H1 (cell line): ENCODE results near the gene AEBP1. TPM values are rescaled to one million over a fixed set of nuclear protein-coding genes. Genes with fewer than 3 reads are reported as not detected.

Source experiments
- CEBPB ChIP-seq: IDR thresholded peaks from 2 replicates; pipeline ENCODE4 v1.6.1; 2012; ENCODE audit warnings: low read depth, low read length
- CHD1 ChIP-seq: IDR thresholded peaks from 2 replicates; pipeline ENCODE4 v1.6.1; 2012; ENCODE audit warnings: low read depth, low read length, improper control_type of control experiment
- CREB1 ChIP-seq: IDR thresholded peaks from 2 replicates; pipeline ENCODE4 v1.6.1; 2012; ENCODE audit warnings: inconsistent platforms
- EP300 ChIP-seq, 2 experiments: IDR thresholded peaks; 1 replicate in 1 of 2; 2 replicates in 1 of 2; pipeline ENCODE4 v1.6.1; 2011 to 2012; ENCODE audit warnings: low read depth in 2 of 2, low read length in 2 of 2, mild to moderate bottlenecking in 2 of 2, borderline replicate concordance in 1 of 2, inconsistent platforms in 1 of 2, moderate library complexity in 1 of 2
- GTF2F1 ChIP-seq: IDR thresholded peaks from 2 replicates; pipeline ENCODE4 v1.6.1; 2012; ENCODE audit warnings: low read depth, low read length, improper control_type of control experiment, borderline replicate concordance
- SAP30 ChIP-seq: fragments of 300-600 bp; sonication (generic); IDR thresholded peaks from 2 replicates; pipeline ENCODE4 v1.7.1; 2012; ENCODE audit warnings: low read length, moderate library complexity, mild to moderate bottlenecking, inconsistent platforms; ENCODE audit not compliant: insufficient read depth, insufficient replicate concordance
- polyA plus RNA-seq, 7 experiments: library from polyadenylated mRNA; depleted of rRNA in 3 of 7; stranded (reverse) in 5 of 7; unstranded in 2 of 7; fragments of >200 nt in 5 of 7; fragments of 200-250 nt in 2 of 7; gene quantifications; 1 replicate in 5 of 7; 2 replicates in 1 of 7; 4 replicates in 1 of 7; pipeline versions ENCODE4 v1.2.1 to v1.2.3, GENCODE V29; 2011 to 2013; ENCODE audit warnings: missing spikeins in 2 of 7, mixed read lengths in 2 of 7
- total RNA-seq: library from RNA; stranded (reverse); fragmentation: NEBNext Ultra II Directional; extraction: Animal tissue kit (Norgen Biotek cat#: 25700); gene quantifications from 2 replicates; pipeline ENCODE4 v1.2.1, GENCODE V29; 2021
- TF ChIP-seq, protein P1 (sequence below): IDR thresholded peaks from 2 replicates; pipeline ENCODE4 v1.6.1; 2012; ENCODE audit warnings: inconsistent platforms

AEBP1 gene
- total and polyA plus RNA-seq, 2 of the 8 experiments (the other 6 are each of a cell fraction or from before 2014, with no cell fraction given), result 10.4 to 41.2 TPM

DNA sequence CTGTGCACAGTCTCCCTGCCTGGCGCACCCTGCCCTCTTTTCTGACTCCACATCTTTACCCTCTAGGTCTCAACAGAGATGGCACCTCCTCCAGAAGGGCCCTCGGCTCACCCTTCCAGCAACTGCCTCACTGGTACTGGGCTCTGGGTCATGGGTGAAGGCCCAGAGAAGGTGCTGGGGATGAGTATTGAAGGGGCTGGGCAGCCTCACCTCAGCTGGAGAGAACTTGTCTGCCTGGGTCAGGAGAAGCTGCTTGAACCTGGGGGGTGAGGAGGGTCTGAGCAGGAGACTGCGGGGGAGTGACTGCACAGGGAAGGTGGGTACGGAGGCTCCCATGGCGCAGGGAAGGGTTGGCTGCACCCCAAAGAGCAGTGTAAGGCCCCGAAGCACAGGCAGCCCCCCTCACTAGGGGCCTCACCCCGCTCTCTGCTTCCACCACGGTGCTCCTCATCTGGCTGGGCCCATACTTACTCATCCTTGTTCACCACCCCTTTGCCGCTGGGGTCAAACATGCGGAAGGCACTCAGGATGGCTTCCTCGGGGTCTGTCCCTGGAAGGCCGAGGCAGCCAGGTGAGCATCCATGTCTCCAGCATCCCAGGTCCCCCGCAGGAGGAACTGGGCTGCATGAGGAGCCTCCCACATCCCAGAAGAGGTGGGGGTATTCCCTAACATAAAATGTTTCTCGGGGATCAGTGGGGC lies 35.3 kb downstream of the AEBP1 start (continued):
- TF ChIP-seq SAP30 (no peak), CEBPB (no peak), CHD1 (no peak), EP300 (IDR thresholded peaks at IDR 0.05; ENCODE audit: borderline replicate concordance in 1 of 2, low read depth in 2 of 2, low read length in 2 of 2) (no peak), CREB1 (no peak), GTF2F1 (no peak)
- TF ChIP-seq, protein P1, sequence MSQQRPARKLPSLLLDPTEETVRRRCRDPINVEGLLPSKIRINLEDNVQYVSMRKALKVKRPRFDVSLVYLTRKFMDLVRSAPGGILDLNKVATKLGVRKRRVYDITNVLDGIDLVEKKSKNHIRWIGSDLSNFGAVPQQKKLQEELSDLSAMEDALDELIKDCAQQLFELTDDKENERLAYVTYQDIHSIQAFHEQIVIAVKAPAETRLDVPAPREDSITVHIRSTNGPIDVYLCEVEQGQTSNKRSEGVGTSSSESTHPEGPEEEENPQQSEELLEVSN, result no peak
- TF ChIP-seq, all 59 proteins: peak for 0
